Mucosa of stomach (tissue), 1 donor: ENCODE measurements around the gene LSM14A.
"Not testable (repeated sequence)": the region's sequence is repeated elsewhere in the genome, so short reads cannot be mapped to it uniquely, and the experiment has no call there.

Experiments
- H3K27me3 ChIP-seq: one replicate; pipeline ENCODE4 v1.7.0; 2013; ENCODE audit warnings: mild to moderate bottlenecking, low read length; ENCODE audit not compliant: control insufficient read depth, insufficient read depth
- H3K36me3 ChIP-seq: one replicate; pipeline ENCODE4 v1.7.0; 2013; ENCODE audit warnings: low read length; ENCODE audit not compliant: control insufficient read depth, insufficient read depth
- H3K4me1 ChIP-seq: one replicate; pipeline ENCODE4 v1.7.0; 2013; ENCODE audit warnings: mild to moderate bottlenecking, low read length; ENCODE audit not compliant: control insufficient read depth, insufficient read depth
- H3K4me3 ChIP-seq: one replicate; pipeline ENCODE4 v1.7.0; 2013; ENCODE audit warnings: low read length
- H3K9ac ChIP-seq: one replicate; pipeline ENCODE4 v1.7.0; 2013; ENCODE audit warnings: mild to moderate bottlenecking, low read length, moderate library complexity
- H3K9me3 ChIP-seq: one replicate; pipeline ENCODE4 v1.7.0; 2013; ENCODE audit warnings: mild to moderate bottlenecking, low read length, moderate library complexity; ENCODE audit not compliant: control insufficient read depth
- donor health status: Pancreatic carcinoma.

Gene LSM14A

GRCh38 chr19:34209726-34210125, 37.4 kb downstream of the LSM14A start:
- no peak overlapping the region for H3K9ac ChIP-seq
- no peak overlapping the region for H3K4me3 ChIP-seq
- no peaks in the 10 kb centered on the region for H3K36me3 ChIP-seq
- H3K9me3 ChIP-seq: no peaks in the 10 kb centered on the region
- H3K4me1 ChIP-seq: no peaks in the 10 kb centered on the region
- no peaks in the 10 kb centered on the region for H3K27me3 ChIP-seq

DNA sequence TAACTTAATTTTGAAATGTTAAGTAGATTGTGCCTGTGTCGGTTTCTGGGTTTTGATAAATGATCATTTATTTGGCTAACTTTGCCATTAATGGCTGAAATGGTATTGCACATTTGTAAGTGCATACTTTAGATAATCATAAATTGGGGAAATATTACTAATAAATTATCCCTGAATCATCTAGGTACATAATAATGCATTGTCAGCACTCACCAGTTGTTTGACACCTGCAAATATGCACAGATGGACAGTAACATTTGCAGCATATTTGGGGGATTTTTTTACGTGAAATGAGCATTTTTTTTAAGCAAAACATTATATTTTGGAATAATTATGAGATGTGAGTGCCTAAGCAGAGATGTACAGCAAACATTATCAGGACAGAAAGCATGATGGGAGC, 41.0 kb downstream of the LSM14A start:
- peaks cover 5% of the 10 kb centered on the region for H3K4me1 ChIP-seq

GRCh38 chr19:34214040-34214439, 41.7 kb downstream of the LSM14A start:
- no peak overlapping the region for H3K4me3 ChIP-seq
- no peaks in the 10 kb centered on the region for H3K27me3 ChIP-seq
- no peaks in the 10 kb centered on the region for H3K36me3 ChIP-seq
- no peak overlapping the region for H3K9ac ChIP-seq
- peaks cover 9% of the 10 kb centered on the region for H3K4me1 ChIP-seq
- H3K9me3 ChIP-seq: no peaks in the 10 kb centered on the region

More for the DNA sequence above, 41.0 kb downstream of the LSM14A start:
- H3K9ac ChIP-seq: no peak overlapping the region
- H3K4me3 ChIP-seq: no peak overlapping the region
- H3K27me3 ChIP-seq: no peaks in the 10 kb centered on the region
- no peaks in the 10 kb centered on the region for H3K9me3 ChIP-seq
- H3K36me3 ChIP-seq: no peaks in the 10 kb centered on the region

- Histone ChIP-seq H3K27me3 (no peaks in the 10 kb centered on the region), H3K9me3 (no peaks in the 10 kb centered on the region), H3K4me3 (no peak overlapping the region), H3K9ac (no peak overlapping the region), H3K36me3 (no peaks in the 10 kb centered on the region), H3K4me1 (peaks cover 9% of the 10 kb centered on the region)
Measured at GRCh38 chr19:34215006-34215665, 42.8 kb downstream of the LSM14A start.

DNA sequence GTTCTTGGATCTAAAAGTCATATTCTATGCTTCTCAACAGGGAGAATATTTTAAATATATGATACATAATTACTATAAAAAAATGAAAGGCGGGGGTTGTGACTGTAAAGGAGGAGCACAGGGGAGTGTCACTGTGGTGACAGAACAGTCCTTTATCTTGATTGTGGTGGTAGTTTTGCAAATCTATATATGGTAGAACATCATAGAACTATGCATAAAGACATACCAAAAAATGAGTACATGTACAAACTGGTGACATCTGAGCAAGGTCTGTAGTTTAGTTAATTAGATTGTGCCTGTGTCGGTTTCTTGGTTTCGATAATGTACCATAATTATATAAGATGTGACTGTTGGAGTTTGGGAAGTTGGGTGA, 43.3 kb downstream of the LSM14A start:
- no peaks in the 10 kb centered on the region for H3K9me3 ChIP-seq
- no peaks in the 10 kb centered on the region for H3K27me3 ChIP-seq
- no peaks in the 10 kb centered on the region for H3K36me3 ChIP-seq
- H3K9ac ChIP-seq: no peak overlapping the region
- H3K4me3 ChIP-seq: no peak overlapping the region
- peaks cover 9% of the 10 kb centered on the region for H3K4me1 ChIP-seq

DNA sequence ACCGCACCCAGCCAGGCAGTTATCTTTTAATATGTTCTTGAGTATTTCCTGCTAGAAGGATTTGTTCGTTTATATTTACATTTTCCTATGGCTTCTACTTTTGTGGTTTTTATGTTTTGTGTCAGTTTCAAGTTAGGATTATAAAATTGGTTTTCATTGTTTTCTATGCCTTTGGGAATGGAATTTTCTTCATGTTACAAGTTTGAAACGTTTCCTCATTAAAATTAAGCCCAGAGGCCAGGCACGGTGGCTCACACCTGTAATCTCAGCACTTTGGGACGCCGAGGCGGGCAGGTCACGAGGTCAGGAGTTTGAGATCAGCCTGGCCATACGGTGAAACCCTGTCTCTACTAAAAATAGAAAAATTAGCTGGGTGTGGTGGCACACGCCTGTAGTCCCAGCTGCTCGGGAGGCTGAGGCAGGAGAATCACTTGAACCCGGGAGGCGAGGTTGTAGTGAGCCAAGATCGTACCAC, 44.5 kb downstream of the LSM14A start:
- not testable (repeated sequence) for H3K9me3 ChIP-seq, H3K36me3 ChIP-seq, H3K4me3 ChIP-seq, H3K4me1 ChIP-seq, H3K27me3 ChIP-seq, H3K9ac ChIP-seq

GRCh38 chr19:34217952-34218817, 45.9 kb downstream of the LSM14A start:
- Histone ChIP-seq H3K4me1 (peaks cover 9% of the 10 kb centered on the region), H3K36me3 (peaks cover 7% of the 10 kb centered on the region), H3K4me3 (no peak overlapping the region), H3K9ac (no peak overlapping the region), H3K9me3 (no peaks in the 10 kb centered on the region), H3K27me3 (no peaks in the 10 kb centered on the region)

GRCh38 chr19:34218818-34219164, 46.5 kb downstream of the LSM14A start:
- no peaks in the 10 kb centered on the region for H3K27me3 ChIP-seq
- H3K36me3 ChIP-seq: peaks cover 7% of the 10 kb centered on the region

GRCh38 chr19:34220472-34221063, 48.3 kb downstream of the LSM14A start:
- Histone ChIP-seq H3K4me1 (peaks cover 9% of the 10 kb centered on the region), H3K36me3 (peaks cover 7% of the 10 kb centered on the region), H3K4me3 (no peak overlapping the region), H3K9me3 (no peaks in the 10 kb centered on the region), H3K27me3 (no peaks in the 10 kb centered on the region), H3K9ac (no peak overlapping the region)

More at GRCh38 chr19:34218818-34219164, 46.5 kb downstream of the LSM14A start:
- Histone ChIP-seq H3K9ac (no peak overlapping the region), H3K4me1 (peaks cover 9% of the 10 kb centered on the region), H3K9me3 (no peaks in the 10 kb centered on the region), H3K4me3 (no peak overlapping the region)

GRCh38 chr19:34222386-34222785, 50.1 kb downstream of the LSM14A start:
- Histone ChIP-seq H3K27me3 (no peaks in the 10 kb centered on the region), H3K9me3 (no peaks in the 10 kb centered on the region), H3K4me1 (peaks cover 9% of the 10 kb centered on the region), H3K4me3 (no peak overlapping the region), H3K36me3 (peaks cover 7% of the 10 kb centered on the region), H3K9ac (no peak overlapping the region)

GRCh38 chr19:34224996-34225658, 52.8 kb downstream of the LSM14A start:
- Histone ChIP-seq H3K27me3 (no peaks in the 10 kb centered on the region), H3K36me3 (peaks cover 7% of the 10 kb centered on the region), H3K9ac (no peak overlapping the region), H3K4me1 (no peaks in the 10 kb centered on the region), H3K4me3 (no peak overlapping the region), H3K9me3 (no peaks in the 10 kb centered on the region)

- H3K9ac ChIP-seq: no peak overlapping the region
- no peaks in the 10 kb centered on the region for H3K9me3 ChIP-seq
- H3K36me3 ChIP-seq: peaks cover 7% of the 10 kb centered on the region
- no peaks in the 10 kb centered on the region for H3K27me3 ChIP-seq
- no peaks in the 10 kb centered on the region for H3K4me1 ChIP-seq
- H3K4me3 ChIP-seq: no peak overlapping the region
Measured at GRCh38 chr19:34225659-34226015, 53.3 kb downstream of the LSM14A start.
